ENCODE data around the gene BMPR2.
"Not testable (repeated sequence)": the region's sequence is repeated elsewhere in the genome, so short reads cannot be mapped to it uniquely, and the experiment has no call there.

The BMPR2 gene

DNA sequence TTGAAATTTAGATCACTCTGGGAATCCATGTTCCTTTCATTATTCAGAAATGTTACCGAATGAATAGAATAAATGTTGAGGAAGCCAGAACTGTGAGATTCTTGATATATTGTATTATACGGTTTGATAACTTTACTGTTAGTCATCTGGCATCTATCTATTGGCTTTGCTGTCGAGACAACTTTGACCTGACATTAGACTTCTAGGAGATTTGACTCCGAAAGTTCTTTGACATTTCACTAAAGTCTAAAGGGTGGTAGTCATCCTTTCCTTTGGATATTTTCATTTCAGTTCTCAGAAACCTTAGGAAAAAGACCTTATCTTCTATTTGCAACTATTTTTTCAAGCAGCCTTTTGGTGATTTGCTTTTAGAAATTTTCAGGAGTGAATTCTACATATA lies 1.9 kb downstream of the BMPR2 start:
- DNase-seq = no peak
- intact Hi-C loops (cut with DNase I) = loop anchor here (5.0 to 10.0 kb wide), 5 partner anchors 103 to 596 kb away; partner anchors contain the start of genes ALS2, CARF, FAM117B and WDR12

DNA sequence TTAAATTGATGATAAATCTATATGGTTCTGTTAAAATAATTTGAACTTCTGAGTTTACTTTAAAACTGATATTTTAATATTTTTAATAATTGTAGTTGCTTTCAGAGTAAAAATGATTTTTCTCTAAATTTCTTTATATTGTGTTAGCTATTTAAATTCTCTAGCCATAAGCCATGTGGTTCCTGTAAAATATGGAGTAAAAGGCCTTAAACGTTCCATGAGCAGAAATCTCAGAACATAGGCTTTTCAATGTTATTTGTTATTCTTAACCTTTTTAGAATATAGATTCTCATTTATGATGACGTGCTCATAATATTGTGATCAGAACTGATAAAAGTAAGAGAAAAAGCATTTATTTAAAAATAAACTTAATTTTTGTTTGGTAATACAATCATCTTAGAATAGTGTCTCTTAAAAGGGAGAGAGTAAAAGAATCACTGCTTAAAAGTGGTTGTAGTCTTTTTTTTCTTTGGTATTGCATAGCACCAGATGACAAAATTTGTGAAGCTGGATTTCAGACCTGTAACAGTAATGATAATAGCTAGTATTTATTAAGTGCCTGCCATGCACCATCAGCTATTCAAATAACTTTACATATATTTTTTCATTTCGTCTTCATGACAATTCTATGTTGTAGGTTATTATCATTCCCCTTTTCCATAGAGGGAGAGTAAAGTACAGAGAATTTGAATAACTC lies 2.7 kb downstream of the BMPR2 start:
- intact Hi-C loops (cut with DNase I) = loop anchor here (5.0 to 10.0 kb wide), 5 partner anchors 104 to 597 kb away; partner anchors contain the start of genes ALS2, CARF, FAM117B and WDR12

DNA sequence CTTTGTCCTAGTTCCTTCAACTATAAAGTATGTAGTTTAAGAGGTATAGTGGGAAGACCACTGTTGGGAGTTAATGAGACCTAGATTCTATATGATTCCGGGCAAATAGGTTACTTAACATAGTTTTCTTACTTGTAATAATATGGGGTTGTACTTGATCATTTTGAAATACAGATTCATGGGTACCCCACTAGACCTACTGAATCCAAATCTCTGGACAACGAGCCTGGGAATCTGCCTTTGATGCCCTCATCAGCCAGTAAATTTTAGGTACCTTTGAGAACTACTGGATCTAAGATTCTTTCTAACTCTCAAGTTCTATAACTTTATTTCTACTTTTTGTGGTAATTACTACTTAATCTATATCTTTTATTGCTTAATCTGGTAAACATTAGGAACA lies 6.6 kb downstream of the BMPR2 start:
- no peak for DNase-seq
- intact Hi-C loops (cut with DNase I) = no loop called here

More for the DNA sequence above, 2.7 kb downstream of the BMPR2 start:
- no peak for DNase-seq

DNA sequence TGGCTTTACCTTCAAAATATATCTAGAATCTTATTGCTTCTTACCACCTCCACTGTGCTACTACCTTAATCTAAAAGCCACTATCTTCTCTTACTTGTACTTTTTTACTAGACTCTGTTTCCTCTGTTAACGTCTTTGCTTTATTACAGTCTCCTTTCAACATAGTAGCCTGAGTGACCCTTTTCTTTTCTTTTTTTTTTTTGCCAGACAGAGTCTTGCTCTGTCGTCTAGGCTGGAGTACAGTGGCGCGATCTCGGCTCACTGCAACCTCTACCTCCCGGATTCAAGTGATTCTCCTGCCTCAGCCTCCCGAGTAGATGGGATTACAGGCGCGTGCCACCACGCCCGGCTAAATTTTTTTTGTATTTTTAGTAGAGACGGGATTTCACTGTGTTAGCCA lies 10.4 kb downstream of the BMPR2 start:
- DNase-seq = not testable (repeated sequence)

DNA sequence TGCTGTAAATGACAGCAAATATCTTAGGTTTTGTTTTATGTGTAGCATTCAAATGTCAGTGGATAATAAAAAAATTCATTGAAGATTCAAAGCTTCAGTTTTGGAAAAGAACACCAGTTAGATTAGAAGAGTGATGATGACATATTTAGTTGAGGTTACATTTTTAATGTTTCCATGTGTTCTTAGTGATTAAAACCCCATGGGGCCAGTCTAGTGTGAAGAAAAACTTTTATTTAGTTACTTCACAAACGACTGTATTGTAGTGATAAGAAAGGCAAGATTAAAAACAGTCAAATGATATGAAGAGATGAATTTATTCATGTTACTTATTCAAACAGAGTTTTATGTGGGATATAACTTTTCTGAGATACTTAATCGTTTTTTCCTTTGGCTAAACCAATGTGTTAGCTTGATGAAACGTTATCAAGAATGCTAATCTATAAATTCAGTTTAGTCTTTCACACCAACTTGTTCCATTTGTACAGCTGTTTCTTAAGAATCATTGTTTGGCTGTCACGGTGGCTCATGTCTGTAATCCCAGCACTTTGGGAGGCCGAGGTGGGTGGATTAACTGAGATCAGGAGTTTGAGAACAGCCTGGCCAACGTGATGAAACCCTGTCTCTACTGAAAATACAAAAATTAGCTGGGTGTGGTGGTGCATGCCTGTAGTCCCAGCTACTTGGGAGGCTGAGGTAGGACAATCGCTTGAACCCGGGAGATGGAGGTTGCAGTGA lies 11.6 kb downstream of the BMPR2 start:
- intact Hi-C loops (cut with DNase I) = no loop called here
- no peak for DNase-seq

More for the DNA sequence above, 10.4 kb downstream of the BMPR2 start:
- intact Hi-C loops (cut with DNase I) = not testable (repeated sequence)

DNA sequence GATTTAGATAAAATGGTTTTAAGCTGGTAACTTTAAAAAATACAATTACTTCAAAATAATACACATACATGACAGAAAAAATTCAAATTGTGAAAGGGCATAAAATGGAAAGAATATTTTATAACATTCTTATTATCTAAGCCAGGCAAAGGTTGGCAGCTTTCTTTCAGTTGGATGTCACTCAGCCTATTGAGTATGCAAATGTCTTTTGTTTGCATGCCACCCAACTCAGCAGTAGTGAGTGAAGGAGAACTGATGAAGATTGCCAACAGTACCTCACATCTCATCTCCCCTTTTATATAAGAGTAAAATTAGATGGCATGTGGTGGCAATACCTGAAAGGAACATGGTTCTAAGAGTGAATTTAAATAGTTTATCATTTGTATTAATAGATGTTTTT lies 24.8 kb downstream of the BMPR2 start:
- no peak for DNase-seq
- intact Hi-C loops (cut with DNase I) = no loop called here

DNA sequence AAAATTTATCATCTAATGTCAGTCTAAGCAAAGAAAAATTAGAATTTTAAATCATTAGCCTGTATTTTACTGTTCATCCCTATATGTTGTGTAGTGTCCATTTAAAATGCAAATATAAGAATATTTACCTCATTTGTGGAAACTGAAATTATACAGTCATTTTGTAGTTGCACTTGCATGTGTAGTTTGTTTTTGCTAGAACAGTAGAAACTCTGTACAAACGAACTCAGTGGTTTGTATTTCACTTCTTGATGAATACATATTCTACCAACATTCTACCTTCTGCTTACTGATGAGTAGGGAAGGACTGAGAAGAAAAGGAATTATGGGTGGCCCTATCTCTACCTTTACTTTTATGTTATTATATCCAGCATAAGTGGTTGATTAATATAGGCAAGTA lies 29.7 kb downstream of the BMPR2 start:
- no peak for DNase-seq
- intact Hi-C loops (cut with DNase I) = no loop called here

DNA sequence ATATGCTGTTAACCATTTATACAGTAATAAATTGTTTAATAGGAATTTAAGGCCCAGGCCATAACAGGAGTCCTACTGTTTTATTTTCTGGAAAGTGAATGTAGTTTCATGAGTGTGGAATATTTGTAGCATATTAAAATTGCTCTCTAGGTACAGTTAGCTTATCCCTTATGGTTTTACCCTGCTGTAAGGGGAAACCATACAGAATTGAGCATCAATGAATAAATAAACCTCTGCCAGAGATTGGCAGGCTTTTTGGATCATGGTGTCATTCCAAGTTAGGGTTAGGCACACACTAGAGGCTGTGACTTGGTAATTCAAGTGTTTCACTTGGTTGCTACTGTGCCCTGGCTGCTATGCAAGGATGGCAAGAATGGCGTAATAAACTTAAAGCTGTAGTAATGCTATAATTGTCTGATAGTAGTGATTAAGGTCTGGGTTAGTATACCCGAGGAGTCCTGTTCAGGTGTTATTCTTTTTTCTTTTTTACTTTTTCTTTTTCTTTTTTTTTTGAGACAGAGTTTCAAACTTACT lies 30.4 kb downstream of the BMPR2 start:
- DNase-seq = no peak
- intact Hi-C loops (cut with DNase I) = no loop called here

DNA sequence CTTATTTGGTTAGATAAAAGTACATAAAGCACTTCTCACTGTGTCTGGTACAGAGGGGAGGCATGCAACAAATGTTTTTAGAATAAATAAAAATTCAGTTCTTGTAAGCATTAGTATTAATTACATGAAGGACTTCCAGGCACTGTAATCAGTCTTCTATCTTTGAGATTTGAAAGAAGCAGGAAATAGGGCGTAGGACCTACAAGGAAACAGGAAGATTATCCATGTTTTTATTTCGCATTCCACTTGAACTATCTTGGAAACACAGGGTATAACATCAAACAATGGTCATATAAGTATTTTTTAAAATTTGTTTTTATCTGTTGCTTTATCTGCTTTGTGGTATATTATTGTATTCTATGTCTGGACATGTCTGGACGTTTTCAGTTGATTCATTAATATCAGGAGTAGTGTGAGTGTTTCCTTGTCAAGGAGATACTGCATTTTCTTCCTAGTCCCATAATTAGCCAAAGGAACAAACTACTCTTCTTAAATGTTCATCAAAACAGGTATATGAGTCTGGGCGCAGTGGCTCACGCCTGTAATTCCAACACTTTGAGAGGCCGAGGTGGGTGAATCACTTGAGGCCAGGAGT lies 32.5 kb downstream of the BMPR2 start:
- DNase-seq = no peak
- intact Hi-C loops (cut with DNase I) = no loop called here

DNA sequence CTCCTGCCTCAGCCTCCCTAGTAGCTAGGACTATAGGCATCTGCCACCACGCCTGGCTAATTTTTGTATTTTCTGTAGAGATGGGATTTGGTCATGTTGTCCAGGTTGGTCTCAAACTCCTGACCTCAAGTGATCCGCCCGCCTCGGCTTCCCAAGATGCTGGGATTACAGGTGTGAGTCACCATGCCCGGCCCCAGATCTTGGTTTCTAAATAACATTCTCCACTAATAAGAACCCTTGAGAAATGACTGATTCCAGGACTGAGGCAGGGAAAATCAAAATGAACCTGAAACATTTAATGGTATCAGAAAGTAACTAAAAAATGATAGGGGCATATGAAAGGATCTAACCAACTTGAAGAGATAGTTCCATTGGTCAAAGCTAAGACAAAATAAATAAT lies 34.0 kb downstream of the BMPR2 start:
- intact Hi-C loops (cut with DNase I) = no loop called here
- no peak for DNase-seq

DNA sequence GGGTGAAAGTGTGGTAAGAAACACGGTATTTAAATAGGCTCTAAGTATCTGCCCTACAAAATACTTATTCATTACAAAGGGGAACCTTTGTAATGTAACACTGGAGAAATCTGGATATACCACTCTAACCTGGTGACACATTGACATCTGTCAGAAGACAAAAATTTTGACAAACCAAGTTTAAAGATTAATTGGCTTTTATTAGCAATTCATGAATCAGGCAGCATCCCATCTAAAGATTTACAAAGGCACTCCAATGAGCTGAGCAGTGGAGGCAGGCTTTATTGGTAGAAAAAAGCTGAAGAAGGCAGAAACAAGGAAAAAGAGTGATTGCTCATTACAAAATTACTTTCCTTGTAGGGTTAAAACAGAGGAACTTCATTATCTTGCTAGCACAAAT lies 35.0 kb downstream of the BMPR2 start:
- intact Hi-C loops (cut with DNase I) = no loop called here

DNA sequence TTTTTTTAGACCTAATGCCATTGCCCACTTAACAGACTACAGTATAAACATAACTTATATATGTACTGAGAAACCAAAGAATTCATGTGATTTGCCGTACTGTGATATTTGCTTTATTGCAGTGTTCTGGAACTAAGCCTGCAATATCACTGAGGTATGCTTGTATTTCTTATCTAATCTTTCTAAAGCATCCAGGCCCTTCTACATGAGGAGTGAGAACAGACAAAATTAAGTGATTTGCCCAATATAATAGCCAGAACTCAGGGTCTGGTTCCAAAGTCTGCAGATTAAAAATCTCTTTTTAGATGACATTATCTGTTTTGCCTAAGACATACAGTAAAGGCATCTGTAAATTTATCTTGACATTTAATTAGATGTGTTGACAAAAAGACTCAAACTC lies 41.9 kb downstream of the BMPR2 start:
- DNase-seq = no peak
- intact Hi-C loops (cut with DNase I) = no loop called here

More for the DNA sequence above, 35.0 kb downstream of the BMPR2 start:
- DNase-seq = no peak

DNA sequence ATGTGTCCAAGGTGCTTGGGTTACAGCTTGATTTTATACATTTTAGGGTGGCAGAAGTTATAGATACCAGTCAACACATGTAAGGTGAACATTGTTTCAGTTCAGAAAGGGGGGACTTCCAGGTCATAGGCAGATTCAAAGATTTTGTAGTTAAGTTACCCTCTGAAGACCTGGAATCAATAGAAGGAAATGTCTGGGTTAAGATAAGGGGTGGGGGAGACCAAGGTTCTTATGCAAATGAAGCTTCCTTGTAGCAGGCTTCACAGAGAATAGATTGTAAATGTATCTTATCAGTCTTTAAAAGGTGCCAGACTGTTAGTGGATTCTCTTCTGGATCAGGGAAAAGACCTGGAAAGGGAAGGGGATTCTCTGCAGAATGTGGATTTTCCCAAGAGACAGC lies 42.4 kb downstream of the BMPR2 start:
- intact Hi-C loops (cut with DNase I) = no loop called here
- no peak for DNase-seq

DNA sequence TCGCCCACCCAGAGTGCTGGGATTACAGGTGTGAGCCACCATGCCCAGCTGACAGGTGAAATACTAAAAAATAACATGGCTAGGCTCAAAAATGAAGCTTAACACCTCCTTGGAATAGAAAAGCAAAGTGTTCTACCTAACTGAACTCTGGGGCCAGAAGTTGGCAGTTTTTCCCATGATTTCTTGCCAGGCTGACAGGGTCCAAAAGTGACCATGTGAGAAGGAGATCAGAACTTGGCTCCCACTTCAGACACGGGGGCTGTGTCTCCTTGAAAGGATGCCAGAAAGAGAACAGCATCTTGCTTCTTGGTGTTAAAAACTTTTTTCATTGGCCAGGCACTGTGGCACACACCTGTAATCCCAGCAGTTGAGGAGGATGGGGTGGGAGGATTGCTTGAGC lies 47.0 kb downstream of the BMPR2 start:
- intact Hi-C loops (cut with DNase I) = no loop called here
- no peak for DNase-seq

DNA sequence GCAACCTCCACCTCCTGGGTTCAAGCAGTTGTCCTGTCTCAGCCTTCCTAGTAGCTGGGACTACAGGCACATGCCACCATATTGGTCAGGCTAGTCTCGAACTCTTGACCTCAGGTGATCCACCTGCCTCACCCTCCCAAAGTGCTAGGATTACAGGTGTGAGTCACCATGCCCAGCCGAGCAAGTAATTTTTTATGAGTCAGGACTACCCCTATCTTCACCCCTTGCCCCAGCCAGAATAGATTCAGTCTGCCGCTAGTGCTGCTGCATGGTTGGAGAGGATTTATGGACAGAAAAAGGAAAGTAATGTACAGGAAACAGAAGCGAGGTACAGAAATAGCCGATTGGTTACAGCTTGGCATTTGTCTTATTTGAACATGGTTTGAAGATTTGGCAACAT lies 48.9 kb downstream of the BMPR2 start:
- DNase-seq = no peak
- intact Hi-C loops (cut with DNase I) = no loop called here

DNA sequence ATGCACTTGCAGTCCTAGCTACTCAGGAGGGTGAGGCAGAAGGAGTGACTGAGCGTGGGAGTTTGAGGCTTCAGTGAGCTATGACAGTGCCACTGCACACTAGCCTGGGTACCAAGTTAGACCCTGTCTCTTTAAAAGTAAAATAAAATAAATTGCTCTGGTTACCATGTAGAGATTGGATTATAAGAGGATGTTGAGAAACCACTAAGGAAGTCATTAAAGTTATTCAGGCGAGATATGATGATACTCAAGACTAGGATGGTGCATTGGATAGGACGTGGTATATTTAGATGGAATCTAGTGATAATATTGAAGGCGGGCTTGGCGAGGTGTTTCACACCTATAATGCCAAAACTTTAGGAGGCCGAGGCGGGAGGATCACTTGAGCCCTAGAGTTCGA lies 50.6 kb downstream of the BMPR2 start:
- no peak for DNase-seq
- intact Hi-C loops (cut with DNase I) = no loop called here

DNA sequence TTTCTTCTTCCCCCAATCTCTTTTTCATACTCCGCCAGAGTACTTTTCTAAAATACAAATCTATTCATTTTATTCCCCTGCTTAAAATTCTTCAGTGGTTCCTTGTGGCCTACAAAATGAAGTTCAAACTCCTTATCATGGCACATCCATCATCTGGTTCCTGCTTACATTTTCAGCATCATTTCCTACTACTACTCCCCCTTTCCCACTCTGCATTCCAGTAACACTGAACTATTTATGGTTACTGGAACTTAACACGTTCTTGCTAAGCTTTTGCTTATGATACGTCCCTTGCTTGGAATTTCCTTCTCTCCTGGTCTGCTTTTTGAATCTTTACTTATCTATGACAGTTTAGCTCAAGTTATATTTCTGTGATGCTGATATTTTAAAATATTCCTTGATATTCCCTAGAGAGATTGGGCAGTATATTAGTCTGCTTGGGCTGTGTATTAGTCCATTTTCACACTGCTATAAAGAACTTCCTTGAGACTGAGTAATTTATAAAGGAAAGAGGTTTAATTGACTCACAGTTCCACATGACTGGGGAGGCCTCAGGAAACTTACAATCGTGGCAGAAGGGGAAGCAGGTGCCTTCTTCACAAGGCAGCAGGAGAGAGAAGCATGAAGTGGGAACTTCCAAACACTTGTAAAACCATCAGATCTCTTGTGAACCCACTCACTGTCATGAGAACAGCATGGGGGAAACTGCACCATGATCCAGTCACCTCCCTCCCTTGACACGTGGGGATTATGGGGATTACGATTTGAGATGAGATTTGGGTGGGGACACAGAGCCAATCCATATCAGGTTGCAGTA lies 53.2 kb downstream of the BMPR2 start:
- intact Hi-C loops (cut with DNase I) = no loop called here
- no peak for DNase-seq

DNA sequence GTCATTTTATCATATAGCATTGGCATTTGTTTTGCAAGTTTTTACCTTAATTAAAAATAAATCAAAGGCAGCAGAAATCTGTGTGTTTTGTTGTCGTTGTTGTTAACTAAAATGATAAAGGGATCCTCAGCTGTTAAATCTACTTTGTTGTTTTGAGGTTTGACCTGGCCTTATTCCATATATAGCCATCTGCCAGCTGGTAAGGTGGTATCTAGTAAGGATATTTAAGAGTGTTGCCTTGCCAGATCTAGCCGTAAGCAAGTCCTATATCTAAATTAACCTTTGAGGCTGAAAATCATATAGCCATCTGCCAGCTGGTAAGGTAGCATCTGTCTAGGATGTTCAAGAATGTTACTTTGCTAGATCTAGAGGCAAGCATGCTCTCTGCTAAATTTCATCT lies 56.6 kb downstream of the BMPR2 start:
- DNase-seq = no peak
- intact Hi-C loops (cut with DNase I) = no loop called here

DNA sequence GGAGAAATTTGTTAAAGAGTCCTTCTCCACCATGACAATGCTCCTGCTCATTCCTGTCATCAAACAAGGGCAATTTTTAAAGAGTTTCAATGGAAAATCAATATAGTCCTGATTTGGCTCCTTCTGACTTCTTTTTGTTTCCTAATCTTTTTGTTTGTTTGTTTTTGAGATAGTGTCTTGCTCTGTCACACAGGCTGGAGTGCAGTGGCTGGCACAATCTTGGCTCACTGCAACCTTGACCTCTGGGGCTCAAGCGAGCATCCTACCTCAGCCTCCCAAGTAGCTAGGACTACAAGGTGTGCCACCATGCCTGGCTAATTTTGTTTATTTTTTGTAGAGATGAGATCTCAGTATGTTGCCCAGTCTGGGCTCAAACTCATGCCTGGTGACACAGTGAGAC lies 58.3 kb downstream of the BMPR2 start:
- DNase-seq = no peak
- intact Hi-C loops (cut with DNase I) = no loop called here

DNA sequence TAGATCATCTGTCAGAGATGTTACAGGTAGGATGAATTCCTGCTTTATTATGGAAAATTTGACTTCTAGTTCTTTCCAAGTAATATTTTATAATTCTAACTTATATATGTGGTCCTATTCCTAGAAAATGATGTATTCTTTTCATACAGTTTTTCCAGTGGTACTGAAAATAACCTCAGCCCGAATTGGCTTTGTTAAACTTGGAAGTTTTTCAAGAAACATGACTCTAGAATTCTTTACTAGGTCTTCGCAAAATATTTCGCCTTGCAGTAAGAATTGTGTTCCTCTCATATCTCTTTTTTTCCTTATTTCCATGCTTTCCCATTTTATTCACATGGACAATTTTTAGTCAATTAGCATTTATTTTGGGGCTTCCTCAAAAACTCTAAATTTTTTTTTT lies 60.5 kb downstream of the BMPR2 start:
- no peak for DNase-seq
- intact Hi-C loops (cut with DNase I) = no loop called here

DNA sequence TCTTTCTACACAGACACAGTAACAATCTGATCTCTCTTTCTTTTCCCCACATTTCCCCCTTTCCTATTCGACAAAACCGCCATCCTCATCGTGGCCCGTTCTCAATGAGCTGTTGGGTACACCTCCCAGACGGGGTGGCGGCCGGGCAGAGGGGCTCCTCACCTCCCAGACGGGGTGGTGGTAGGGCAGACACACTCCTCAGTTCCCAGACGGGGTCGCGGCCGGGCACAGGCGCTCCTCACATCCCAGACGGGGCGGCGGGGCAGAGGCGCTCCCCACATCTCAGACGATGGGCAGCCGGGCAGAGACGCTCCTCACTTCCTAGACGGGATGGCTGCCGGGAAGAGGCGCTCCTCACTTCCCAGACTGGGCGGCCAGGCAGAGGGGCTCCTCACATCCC lies 64.0 kb downstream of the BMPR2 start:
- DNase-seq; intact Hi-C loops (cut with DNase I): not testable (repeated sequence)
